DMS79 (cell line): Measurements from ENCODE around the gene ISCU.
"Not testable (repeated sequence)": the region's sequence is repeated elsewhere in the genome, so short reads cannot be mapped to it uniquely, and the experiment has no call there.

ENCODE experiments used
- DNase-seq: peaks from one replicate; lab custom pipeline; 2025; lab: John Stamatoyannopoulos, UW

ISCU gene

DNA sequence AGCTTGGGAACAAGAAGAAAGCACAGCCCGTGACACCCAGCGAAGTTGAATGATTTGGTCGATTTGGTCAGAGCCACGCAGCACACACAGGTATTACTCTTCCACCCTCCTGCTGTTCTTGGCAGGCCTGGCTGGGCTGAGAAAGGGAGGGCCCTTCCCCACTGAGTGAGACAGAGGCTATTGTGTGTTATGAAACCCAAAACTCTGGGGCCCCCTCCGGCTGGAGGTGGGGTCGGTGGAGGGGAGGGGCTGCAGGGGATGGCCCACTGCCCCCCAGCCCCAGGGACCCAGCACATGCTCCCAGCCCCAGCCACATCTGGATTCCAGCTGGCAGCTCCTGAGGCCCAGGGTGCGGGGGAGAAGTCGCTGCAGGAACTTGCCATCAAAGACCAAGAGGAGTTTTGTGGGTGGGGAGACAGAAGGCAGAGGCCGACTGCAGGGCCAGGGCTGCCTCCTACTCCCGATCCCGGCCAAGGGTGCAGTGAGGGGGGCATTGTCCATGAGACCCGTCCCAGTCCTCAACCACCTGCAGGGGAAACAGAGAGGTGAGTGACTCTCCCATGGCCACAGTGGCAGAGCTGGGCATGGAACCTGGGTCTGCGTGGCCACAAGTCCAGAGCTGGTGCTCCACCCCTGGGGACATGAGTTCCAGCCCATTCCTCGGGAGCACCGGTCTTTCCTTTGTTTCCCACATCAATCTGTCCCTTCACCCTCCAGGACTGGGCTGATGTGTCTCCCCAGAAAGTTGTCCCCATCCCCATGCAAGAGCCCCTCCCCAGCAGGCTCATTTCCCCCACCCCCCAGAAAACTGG lies 26.8 kb downstream of the ISCU start:
- DNase-seq = no peak

DNA sequence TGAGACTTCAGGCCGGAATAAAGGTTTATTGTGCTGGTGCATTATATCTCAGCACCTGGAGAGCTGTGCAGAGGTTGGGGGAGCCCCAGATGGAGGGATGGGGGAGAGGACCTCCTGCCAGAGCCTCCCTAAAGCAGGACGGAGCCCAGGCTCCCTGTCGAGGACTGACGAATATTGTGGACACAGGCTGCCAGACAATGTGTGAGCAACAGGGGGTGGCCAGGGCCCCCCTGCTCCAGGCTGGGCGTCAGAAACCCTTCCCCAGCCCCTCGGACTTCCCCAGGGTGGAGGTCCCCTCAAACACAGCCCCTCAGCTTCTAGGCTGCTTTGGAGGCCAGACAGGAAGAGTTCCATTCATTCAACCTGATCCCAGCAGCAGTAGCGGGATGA lies 27.4 kb downstream of the ISCU start:
- DNase-seq = no peak

- DNase-seq = not testable (repeated sequence)
These were observed 28.1 kb downstream of the ISCU start for GRCh38 chr12:108590463-108590862.

- no peak for DNase-seq
These were observed 29.0 kb downstream of the ISCU start for GRCh38 chr12:108591267-108591980.

DNA sequence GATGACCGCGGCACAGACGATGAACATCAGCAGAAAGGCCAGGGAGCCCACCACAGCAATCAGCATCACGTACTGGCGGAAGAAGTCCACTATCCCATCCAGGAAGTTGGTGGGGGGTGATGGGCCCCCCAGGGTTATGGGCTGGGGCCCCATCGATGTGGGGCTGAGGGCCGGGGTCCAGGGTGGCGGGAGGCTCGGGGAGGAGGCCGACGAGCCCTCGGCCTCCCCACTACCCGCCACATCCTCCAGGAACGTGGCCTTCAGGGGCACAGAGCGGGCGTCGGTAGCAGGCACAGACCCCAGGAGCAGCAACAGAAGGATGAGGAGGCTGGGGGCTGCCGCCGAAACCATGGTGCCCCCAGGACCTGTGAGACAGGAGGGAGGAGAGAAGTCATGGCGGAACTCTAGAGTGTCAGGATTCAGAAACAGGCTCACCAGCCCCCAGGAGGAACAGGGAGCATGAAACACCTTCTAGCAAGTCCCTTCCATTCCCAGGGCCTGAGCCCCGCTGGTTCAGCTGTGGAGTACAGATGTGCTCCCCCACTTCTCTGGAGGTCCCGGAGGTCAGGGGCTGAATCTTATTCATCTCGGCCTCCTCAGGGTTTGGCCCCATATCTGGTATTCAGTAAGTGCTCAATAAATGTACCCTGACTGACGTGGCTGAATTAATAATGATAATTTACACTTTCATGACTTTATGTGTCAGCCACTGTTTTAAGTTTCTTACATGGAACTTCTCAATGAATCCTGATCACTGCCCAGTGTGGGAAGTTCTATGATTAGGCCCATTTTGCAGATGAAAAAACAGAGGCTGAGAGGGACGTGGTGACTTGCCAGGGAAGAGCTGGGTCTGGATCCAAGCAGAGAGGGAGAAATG lies 29.9 kb downstream of the ISCU start:
- DNase-seq = no peak

- no peak for DNase-seq
These were observed 32.0 kb downstream of the ISCU start for GRCh38 chr12:108594323-108594903.

GRCh38 chr12:108594960-108595710 lies 32.7 kb downstream of the ISCU start:
- DNase-seq = no peak

- no peak for DNase-seq
These were observed 33.6 kb downstream of the ISCU start for GRCh38 chr12:108595711-108596647.

- no peak for DNase-seq
These were observed 34.6 kb downstream of the ISCU start for GRCh38 chr12:108596854-108597558.

DNA sequence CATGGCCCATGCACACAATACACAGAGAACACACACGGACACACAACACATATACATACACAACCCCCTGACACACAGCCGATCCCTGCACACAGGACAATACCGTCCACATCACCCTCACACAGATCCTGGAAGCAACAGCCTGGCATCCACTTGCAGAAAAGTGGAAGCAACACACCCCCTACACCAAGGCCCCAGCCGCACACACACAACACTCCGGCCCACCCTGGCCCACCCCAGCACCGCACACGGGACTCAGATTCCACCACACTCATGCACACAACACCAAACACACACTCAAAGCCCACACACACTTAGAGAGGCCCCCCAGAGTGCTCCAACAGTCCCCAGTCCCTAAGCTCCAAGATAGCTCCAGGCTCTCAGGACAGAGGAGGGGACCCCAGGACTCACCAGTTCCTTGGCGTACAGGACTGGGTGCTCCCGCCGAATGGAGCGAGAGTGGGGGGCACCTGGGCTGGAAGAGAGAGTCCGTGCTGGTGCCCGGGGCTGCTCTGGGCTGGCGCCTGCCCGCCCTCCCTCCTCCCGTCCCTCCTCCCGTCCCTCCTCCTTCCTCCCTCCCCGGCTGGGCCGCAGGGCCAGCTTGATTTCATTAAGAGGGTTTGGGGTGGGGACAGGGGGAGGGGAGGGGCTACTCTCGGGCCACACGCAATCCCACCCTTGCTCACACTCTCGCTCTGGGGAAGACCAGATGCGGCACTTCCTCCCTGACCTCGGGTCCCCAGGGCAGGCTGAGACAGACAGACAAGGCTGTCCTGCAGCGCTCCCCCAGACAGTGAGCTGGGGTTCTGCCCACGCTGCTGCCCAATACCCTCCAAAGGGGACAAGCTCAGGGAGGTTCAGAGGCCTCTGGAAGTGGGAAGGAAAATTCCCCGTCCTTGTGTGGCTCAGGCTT lies 35.4 kb downstream of the ISCU start, which contains the start of gene TMEM119:
Gene TMEM119 (minus strand): TSS at position 526 of the 913 bp plus-strand sequence. CDS start 5,701 bp downstream, outside the sequence.
- DNase-seq = no peak

GRCh38 chr12:108598553-108599250 lies 36.3 kb downstream of the ISCU start:
- DNase-seq = no peak

- no peak for DNase-seq
These were observed 37.1 kb downstream of the ISCU start for GRCh38 chr12:108599541-108599940.

GRCh38 chr12:108599948-108600701 lies 37.7 kb downstream of the ISCU start:
- no peak for DNase-seq

DNA sequence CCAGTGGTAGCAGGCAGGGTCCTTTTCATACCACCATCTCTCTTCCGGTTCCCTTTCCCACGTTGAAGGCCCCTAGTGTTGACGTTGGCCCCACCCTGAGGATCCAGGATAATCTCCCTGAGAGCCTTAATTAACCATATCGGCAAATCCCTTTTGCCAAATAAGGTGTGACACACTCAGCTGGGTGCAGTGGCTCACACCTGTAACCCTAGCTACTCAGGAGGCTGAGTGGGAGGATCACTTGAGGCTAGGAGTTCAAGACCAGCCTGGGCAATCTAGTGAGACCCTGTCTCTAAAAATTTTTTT lies 38.3 kb downstream of the ISCU start:
- DNase-seq = no peak

GRCh38 chr12:108602209-108602705 lies 39.9 kb downstream of the ISCU start:
- no peak for DNase-seq

DNA sequence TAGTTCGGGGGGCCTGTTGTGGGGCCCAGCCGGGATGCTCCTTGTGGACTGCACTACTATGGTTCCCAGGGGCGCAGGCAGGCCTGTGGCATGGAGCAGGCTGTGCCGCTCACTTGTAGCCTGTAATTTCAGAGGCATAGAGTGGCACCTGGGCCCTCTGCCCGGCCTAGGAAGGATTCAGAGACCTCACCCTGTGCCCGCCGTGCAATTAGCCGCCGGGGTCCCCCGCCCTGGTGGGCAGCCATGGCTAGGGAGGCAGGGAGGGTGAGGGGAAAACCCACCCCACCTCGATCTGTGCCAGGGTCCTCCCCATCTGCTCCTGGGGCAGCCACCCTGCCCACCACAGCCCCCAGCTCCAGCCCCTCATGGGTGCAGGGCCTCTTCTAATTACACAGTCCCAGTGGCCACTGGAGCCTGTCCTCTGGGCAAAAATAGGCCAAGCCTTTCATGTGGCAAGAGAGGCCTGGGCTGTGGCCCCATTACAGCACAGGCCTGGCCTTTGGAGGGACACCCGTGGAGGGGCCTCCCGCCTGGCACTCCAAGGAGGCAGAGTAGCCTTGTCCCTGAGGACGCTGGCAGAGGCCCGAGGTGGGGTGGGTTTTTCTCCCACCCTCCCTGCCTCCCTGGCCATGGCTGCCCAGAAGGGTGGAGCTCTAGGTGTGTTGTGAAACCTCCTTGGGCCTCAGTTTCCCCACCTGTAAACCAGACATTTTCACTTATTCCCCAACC lies 40.7 kb downstream of the ISCU start:
- no peak for DNase-seq
